ENCODE results near the gene PLXDC1.

GRCh38 chr17:39191750-39192510 lies 40.5 kb upstream of the PLXDC1 start:
- TF ChIP-seq CTCF (IDR thresholded peaks at IDR 0.05), result no peak
- no peak for TF ChIP-seq ZFX (IDR thresholded peaks at IDR 0.05; ENCODE audit: borderline replicate concordance)
